Mucosa of rectum (tissue), 2 donors: Measurements from ENCODE around the gene MFSD6L.

Source experiments
- H3K27ac ChIP-seq, 2 donors: one replicate each; pipeline ENCODE4 v1.7.0; 2013; ENCODE audit warnings: inconsistent platforms in 2 of 2, low read depth in 2 of 2, low read length in 2 of 2
- H3K27me3 ChIP-seq, 2 donors: one replicate each; pipeline ENCODE4 v1.7.0; 2013; ENCODE audit warnings: low read length in 2 of 2; ENCODE audit not compliant: control insufficient read depth in 2 of 2, insufficient read depth in 2 of 2
- H3K36me3 ChIP-seq, 2 donors: one replicate each; pipeline ENCODE4 v1.7.0; 2013; ENCODE audit warnings: low read length in 2 of 2; ENCODE audit not compliant: control insufficient read depth in 2 of 2, insufficient read depth in 2 of 2
- H3K4me1 ChIP-seq, 2 donors: one replicate each; pipeline ENCODE4 v1.7.0; 2013; ENCODE audit warnings: low read length in 2 of 2, mild to moderate bottlenecking in 1 of 2; ENCODE audit not compliant: control insufficient read depth in 2 of 2, insufficient read depth in 2 of 2
- H3K4me3 ChIP-seq, 2 donors: one replicate each; pipeline ENCODE4 v1.7.0; 2013; ENCODE audit warnings: low read length in 2 of 2
- H3K9ac ChIP-seq, 2 donors: one replicate each; pipeline ENCODE4 v1.7.0; 2013; ENCODE audit warnings: low read length in 2 of 2, low read depth in 1 of 2, mild to moderate bottlenecking in 1 of 2
- H3K9me3 ChIP-seq, 2 donors: one replicate each; pipeline ENCODE4 v1.7.0; 2013; ENCODE audit warnings: low read length in 2 of 2; ENCODE audit not compliant: control insufficient read depth in 2 of 2
- donor health status: healthy.
- donor health status: Normal muscosa, but diverticular disease.

MFSD6L gene

GRCh38 chr17:8766731-8767130 is 32.4 kb downstream of the MFSD6L start:
- Histone ChIP-seq H3K4me3 (no peak overlapping the region), H3K9me3 (no peaks in the 10 kb centered on the region), H3K27me3 (no peaks in the 10 kb centered on the region), H3K27ac (no peak overlapping the region), H3K36me3 (no peaks in the 10 kb centered on the region), H3K9ac (no peak overlapping the region), H3K4me1 (no peaks in the 10 kb centered on the region)

- no peak overlapping the region for H3K9ac ChIP-seq
- no peaks in the 10 kb centered on the region for H3K27me3 ChIP-seq
- no peaks in the 10 kb centered on the region for H3K9me3 ChIP-seq
- no peaks in the 10 kb centered on the region for H3K4me1 ChIP-seq
- H3K27ac ChIP-seq: no peak overlapping the region
- H3K4me3 ChIP-seq: no peak overlapping the region
- H3K36me3 ChIP-seq: no peaks in the 10 kb centered on the region
Observed at GRCh38 chr17:8762012-8762411, 37.2 kb downstream of the MFSD6L start.

DNA sequence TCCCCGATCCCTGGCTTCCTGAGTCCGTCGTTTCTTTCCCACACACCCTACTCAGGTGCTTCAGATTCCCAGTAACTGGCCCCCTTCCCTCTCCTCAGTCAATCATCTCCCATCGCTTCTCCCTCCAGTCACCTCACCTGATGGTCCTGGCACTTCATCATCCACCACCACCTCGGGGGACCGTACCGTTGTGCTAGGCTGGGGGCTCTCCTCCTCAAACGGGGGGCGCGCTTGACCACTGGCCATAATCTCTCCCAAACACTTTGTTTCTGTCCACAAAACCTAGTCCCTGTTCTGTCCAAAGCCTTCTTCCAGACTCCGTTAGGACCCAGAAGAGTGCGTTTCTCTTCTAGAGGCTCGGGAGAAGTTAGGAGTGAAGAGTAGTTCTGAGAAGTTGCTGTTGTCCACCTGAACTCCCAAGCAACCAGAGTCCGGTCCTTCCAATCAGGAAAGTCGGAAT is 41.0 kb downstream of the MFSD6L start, which contains the start of gene SPDYE4:
Gene SPDYE4 (minus strand): TSS at position 410 of the 460 bp plus-strand sequence. CDS start 164 bp downstream, at position 246.
- Histone ChIP-seq H3K4me1 (no peaks in the 10 kb centered on the region), H3K27ac (no peak within 1 kb of the TSS), H3K9me3 (no peaks in the 10 kb centered on the region), H3K4me3 (no peak within 1 kb of the TSS), H3K36me3 (no peaks in the 10 kb centered on the region), H3K9ac (no peak within 1 kb of the TSS), H3K27me3 (no peaks in the 10 kb centered on the region)

DNA sequence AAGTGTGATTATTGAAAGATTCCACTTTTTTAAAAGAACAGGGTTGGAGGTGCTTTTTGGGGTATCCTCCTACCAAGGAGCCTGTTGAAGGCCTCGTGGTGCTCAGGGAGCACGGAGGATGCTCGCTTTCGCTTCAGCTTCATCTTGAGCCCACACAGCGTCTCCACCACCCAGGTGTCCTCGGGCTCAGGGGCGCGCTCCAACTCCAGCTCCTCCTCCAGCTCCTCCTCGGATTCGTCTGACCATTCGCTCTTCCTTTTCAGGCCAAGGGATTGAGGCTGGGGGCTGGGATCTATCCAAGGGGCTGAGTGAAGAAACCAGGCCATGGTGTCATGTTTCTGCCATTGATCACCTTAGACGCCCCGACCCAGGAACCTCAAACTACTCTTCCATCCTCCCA is 42.0 kb downstream of the MFSD6L start:
- Histone ChIP-seq H3K36me3 (no peaks in the 10 kb centered on the region), H3K4me1 (no peaks in the 10 kb centered on the region), H3K9me3 (no peaks in the 10 kb centered on the region), H3K4me3 (no peak overlapping the region), H3K27me3 (no peaks in the 10 kb centered on the region), H3K27ac (no peak overlapping the region), H3K9ac (no peak overlapping the region)

DNA sequence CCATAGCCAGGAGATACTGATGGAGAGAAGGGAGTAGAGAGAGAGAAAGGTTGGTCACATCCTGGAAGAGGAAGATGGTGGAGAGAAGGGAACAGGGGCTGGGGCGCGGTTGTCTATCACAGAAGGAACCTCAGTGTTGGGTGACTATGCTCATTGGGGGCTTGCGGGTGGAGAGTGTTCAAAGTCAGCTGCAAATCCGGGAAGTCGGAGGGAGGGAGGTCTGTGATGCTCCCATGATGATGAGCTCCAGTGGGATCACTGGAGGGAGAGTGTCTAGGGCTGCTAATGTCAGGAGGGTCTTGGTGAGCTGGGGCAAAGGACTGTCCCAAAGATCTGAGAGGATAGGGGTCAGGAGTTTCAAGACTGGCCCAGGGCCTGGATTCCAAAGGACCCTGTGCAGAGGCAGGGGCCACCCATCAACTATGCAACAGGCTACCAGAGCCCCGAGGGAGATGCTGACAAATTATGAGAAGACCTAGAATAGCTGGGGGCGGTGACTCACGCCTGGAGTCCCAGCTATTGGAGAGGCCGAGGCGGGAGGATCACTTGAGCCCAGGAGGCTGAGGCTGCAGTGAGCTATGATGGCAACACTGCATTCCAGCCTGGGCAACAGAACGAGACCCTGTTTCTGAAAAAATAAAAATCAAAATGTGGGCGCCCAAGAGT is 43.4 kb downstream of the MFSD6L start:
- Histone ChIP-seq H3K4me3 (no peak overlapping the region), H3K4me1 (no peaks in the 10 kb centered on the region), H3K36me3 (no peaks in the 10 kb centered on the region), H3K9ac (no peak overlapping the region), H3K9me3 (no peaks in the 10 kb centered on the region), H3K27ac (no peak overlapping the region), H3K27me3 (no peaks in the 10 kb centered on the region)

DNA sequence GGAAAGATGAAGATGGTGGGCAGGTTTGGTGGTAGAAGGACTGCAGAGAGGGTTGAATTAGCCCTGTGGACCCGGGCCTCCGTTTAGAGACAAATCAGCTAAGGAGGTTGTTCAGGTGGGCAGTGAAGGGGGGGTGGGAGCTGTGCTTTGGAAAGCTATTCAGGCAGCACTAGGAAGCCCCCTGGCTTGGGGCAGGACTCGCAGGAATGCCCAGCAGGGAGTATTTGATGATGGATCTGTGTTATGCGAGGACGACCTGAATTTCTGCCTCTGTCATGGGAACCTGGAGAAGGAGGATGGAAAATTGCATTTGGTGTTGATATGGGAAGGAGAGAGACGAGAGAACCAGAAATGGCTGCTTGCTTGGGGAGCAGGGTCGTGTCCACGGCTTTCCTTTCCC is 44.3 kb downstream of the MFSD6L start:
- Histone ChIP-seq H3K27me3 (no peaks in the 10 kb centered on the region), H3K9me3 (no peaks in the 10 kb centered on the region), H3K4me3 (no peak overlapping the region), H3K4me1 (no peaks in the 10 kb centered on the region), H3K36me3 (no peaks in the 10 kb centered on the region), H3K9ac (no peak overlapping the region), H3K27ac (no peak overlapping the region)

DNA sequence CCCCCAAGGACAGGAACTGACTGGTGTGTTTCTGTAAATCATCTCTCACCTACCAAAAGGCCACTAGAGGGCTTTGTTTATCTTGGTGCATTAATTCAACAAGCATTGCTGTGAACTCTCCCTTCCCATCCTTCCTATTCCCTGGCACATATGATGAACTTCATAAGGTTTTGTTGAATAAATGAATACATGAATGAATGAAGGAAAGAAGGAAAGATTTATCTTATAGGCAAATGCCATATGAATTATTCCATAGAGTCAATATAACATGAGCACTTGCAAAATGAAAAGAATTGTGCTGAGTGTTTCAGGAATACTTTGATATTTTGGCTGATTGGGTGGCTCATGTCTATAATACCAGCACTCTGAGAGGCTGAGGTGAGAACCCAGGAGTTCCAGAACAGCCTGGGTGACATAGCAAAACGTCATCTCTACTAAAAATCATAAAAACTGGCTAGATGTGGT is 45.2 kb downstream of the MFSD6L start:
- no peak overlapping the region for H3K9ac ChIP-seq
- H3K27me3 ChIP-seq: no peaks in the 10 kb centered on the region
- no peaks in the 10 kb centered on the region for H3K36me3 ChIP-seq
- H3K4me1 ChIP-seq: no peaks in the 10 kb centered on the region
- H3K27ac ChIP-seq: no peak overlapping the region
- no peaks in the 10 kb centered on the region for H3K9me3 ChIP-seq
- H3K4me3 ChIP-seq: no peak overlapping the region

- no peak overlapping the region for H3K4me3 ChIP-seq
- no peaks in the 10 kb centered on the region for H3K4me1 ChIP-seq
- no peaks in the 10 kb centered on the region for H3K27me3 ChIP-seq
- H3K9ac ChIP-seq: no peak overlapping the region
- H3K36me3 ChIP-seq: no peaks in the 10 kb centered on the region
- no peak overlapping the region for H3K27ac ChIP-seq
- no peaks in the 10 kb centered on the region for H3K9me3 ChIP-seq
Observed at GRCh38 chr17:8753136-8753975, 45.8 kb downstream of the MFSD6L start.

DNA sequence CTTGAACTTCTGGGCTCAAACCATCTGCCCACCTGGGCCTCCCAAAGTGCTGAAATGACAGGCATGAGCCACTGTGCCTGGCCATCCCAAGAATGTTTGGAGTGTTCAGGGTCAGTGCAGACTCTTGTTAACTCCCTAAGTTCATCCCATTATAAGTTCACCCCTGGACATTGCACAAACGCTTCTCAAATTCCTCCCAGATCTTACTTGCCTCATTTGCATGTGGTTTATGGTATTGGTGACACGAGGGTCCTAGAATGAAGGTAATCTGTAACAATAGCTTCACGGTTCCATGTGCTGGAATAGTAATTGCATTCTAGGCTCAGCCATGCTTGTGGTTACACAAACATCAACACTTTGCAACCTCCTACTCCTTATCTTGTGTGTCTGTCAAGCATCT is 49.5 kb downstream of the MFSD6L start:
- H3K4me1 ChIP-seq: peaks cover 0 to 4% of the 10 kb centered on the region in 2 donors
- no peaks in the 10 kb centered on the region for H3K36me3 ChIP-seq
- H3K4me3 ChIP-seq: no peak overlapping the region
- H3K27ac ChIP-seq: no peak overlapping the region
- no peaks in the 10 kb centered on the region for H3K27me3 ChIP-seq
- no peaks in the 10 kb centered on the region for H3K9me3 ChIP-seq
- no peak overlapping the region for H3K9ac ChIP-seq

DNA sequence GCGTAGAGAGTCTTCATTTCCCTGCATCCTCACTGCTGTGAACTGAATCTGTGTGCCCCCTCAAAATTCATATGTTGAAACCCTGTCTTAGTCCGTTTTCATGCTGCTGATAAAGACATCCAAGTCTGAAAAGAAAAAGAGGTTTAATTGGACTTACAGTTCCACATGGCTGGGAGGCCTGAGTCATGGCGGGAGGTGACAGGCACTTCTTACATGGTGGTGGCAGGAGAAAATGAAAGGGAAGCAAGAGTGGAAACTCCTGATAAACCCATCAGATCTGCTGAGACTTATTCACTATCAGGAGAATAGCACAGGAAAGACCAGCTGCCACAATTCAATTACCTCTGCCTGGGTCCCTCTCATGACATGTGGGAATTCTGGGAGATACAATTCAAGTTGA is 51.4 kb downstream of the MFSD6L start:
- no peaks in the 10 kb centered on the region for H3K9me3 ChIP-seq
- H3K4me1 ChIP-seq: peaks cover 0 to 4% of the 10 kb centered on the region in 2 donors
- H3K36me3 ChIP-seq: no peaks in the 10 kb centered on the region
- H3K27me3 ChIP-seq: no peaks in the 10 kb centered on the region
- H3K9ac ChIP-seq: no peak overlapping the region
- no peak overlapping the region for H3K4me3 ChIP-seq
- no peak overlapping the region for H3K27ac ChIP-seq
